Small intestine (tissue), 7 donors: Measurements from ENCODE around the gene ADI1. TPM values are rescaled to one million over a fixed set of nuclear protein-coding genes. Genes with fewer than 3 reads are reported as not detected.

Source experiments
- DNase-seq, 2 donors: peaks; one replicate each; pipeline versions ENCODE4 v3.0.0 to v3.0.0-alpha.2; 2013
- FAIRE-seq: peaks from 2 replicates; lab custom pipeline; 2012; peaks lifted over from hg19 to GRCh38; lab: Jason Lieb, UNC
- H3K27ac ChIP-seq, 3 donors: one replicate each; pipeline ENCODE4 v1.5.1; 2013; ENCODE audit warnings: low read length in 2 of 3, mild to moderate bottlenecking in 2 of 3, control low read depth in 1 of 3, inconsistent platforms in 1 of 3, low read depth in 1 of 3, moderate library complexity in 1 of 3
- H3K27me3 ChIP-seq, 3 donors: one replicate each; pipeline ENCODE4 v1.6.1; 2013; ENCODE audit warnings: low read length in 3 of 3, inconsistent platforms in 1 of 3; ENCODE audit not compliant: control insufficient read depth in 3 of 3, insufficient read depth in 3 of 3
- H3K36me3 ChIP-seq, 3 donors: one replicate each; pipeline ENCODE4 v1.6.1; 2013; ENCODE audit warnings: low read length in 3 of 3, inconsistent platforms in 1 of 3, low read depth in 1 of 3, mild to moderate bottlenecking in 1 of 3, moderate library complexity in 1 of 3; ENCODE audit not compliant: control insufficient read depth in 3 of 3, insufficient read depth in 2 of 3
- H3K4me1 ChIP-seq, 3 donors: one replicate each; pipeline ENCODE4 v1.6.1; 2013; ENCODE audit warnings: low read length in 2 of 3, inconsistent platforms in 1 of 3, low read depth in 1 of 3, mild to moderate bottlenecking in 1 of 3, moderate library complexity in 1 of 3; ENCODE audit not compliant: control insufficient read depth in 3 of 3, insufficient read depth in 2 of 3
- H3K4me3 ChIP-seq, 3 donors: one replicate each; pipeline ENCODE4 v1.5.1; 2013; ENCODE audit warnings: low read length in 3 of 3, control low read depth in 1 of 3, inconsistent platforms in 1 of 3, low read depth in 1 of 3, mild to moderate bottlenecking in 1 of 3, moderate library complexity in 1 of 3
- H3K9me3 ChIP-seq, 2 donors: one replicate each; pipeline ENCODE4 v1.6.1; 2013; ENCODE audit warnings: low read depth in 1 of 2, low read length in 1 of 2; ENCODE audit not compliant: control insufficient read depth in 2 of 2, insufficient read depth in 1 of 2
- WGBS, 3 donors: extraction: QIAGEN DNeasy Blood & Tissue Kit; methylation state at CpG; one replicate each; pipeline ENCODE4 v1.1.7; 2013; 5-methylcytosine and 5-hydroxymethylcytosine counted together
- polyA plus RNA-seq, 4 donors: library from polyadenylated mRNA; stranded (reverse) in 3 of 4; unstranded in 1 of 4; fragments of 200-250 nt in 3 of 4; fragments of 120-200 nt in 1 of 4; gene quantifications; one replicate each; pipeline versions ENCODE4 v1.2.1 to v1.2.3, GENCODE V29; 2013
- donor health status: healthy with polysubstance abuse.
- donor health status: control.
- donor health status: control.
- donor health status: Bipolar disorder and iron deficiency.
- donor health status: healthy.

The ADI1 gene
- polyA plus RNA-seq, 4 donors, result 65.4 to 615 (median 197) TPM

DNA sequence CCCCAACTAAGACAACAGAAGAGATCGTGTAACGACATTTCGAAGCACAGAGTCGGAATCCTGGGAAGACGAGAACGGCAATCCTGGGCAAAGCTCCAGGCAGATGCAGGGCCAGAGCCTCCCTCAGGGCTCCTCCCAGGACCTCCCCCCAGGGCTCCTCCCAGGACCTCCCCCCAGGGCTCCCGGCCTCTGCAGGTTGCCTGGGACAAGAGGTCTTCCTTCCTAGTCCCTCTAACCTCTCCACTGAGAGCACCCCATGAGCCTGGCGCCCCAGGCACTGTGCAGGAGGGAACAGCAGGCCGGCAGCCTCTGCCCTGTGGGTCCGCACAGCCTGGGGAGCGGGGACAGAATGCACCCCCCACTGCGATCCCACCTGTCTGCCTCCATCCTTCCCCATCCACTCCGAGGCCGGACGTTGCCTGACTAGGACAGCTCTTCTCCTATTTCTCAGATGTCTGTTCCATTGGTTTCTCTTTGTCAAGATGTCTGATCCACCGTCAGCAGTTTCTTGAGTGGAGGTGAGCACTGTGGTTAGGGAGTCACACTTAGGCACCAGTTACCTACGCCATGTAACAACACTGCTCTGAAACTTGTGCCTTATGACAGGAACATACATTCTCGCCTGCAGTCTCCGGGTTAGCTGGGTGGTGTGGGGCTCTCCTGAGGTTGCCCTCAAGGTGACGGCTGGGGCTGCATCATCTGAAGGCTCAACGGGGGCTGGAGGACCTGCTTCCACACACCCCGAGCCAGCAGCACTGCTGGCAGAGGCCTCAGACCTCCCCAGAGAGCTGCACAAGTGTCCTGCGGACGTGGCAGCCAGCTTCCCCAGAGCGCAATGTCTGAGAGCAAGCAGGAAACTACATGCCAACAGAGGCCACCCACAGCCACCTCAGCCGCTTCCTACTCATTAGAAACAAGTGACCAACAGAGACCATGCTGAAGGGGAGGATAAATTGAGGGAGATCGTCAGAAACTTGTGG lies 28.9 kb downstream of the ADI1 start:
- DNase-seq, result no peak
- Histone ChIP-seq H3K9me3 (peaks cover 0 to 12% of the 10 kb centered on the region in 2 donors), H3K27me3 (no peaks in the 10 kb centered on the region), H3K36me3 (peaks cover 0 to 5% (median 0%) of the 10 kb centered on the region in 3 donors), H3K4me3 (no peak overlapping the region), H3K27ac (no peak overlapping the region), H3K4me1 (peaks cover 0 to 5% (median 0%) of the 10 kb centered on the region in 3 donors)
- no peak for FAIRE-seq
- WGBS, 3 donors, result 75 to 85% (median 82%) methylated on average over 26 to 27 of the region's 27 CpGs

DNA sequence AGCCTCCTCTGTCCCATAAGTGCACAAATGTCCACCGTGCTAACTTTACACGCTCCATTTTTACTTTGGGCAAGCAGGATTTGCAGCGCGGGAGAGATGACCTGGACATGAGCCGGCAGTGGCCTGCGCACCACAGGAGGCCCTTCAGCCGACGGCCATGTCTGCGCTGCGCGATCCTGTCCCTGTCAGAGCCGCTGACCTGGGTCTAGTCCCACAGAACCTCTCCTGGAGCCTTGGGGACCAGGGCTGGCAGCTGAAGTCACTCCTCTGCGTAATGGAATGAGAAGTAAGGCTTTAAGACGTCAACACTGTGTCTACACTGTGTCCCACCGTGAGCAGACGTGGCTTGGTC lies 29.6 kb downstream of the ADI1 start:
- H3K4me1 ChIP-seq, result peaks cover 0 to 5% (median 0%) of the 10 kb centered on the region in 3 donors
- WGBS, 3 donors, result 94 to 98% (median 98%) methylated on average over 16 of the region's 16 CpGs
- peaks cover 0 to 5% (median 0%) of the 10 kb centered on the region in 3 donors for H3K36me3 ChIP-seq
- DNase-seq, result no peak
- no peak for FAIRE-seq
- H3K4me3 ChIP-seq, result no peak overlapping the region
- no peaks in the 10 kb centered on the region for H3K27me3 ChIP-seq
- H3K27ac ChIP-seq, result no peak overlapping the region
- peaks cover 0 to 12% of the 10 kb centered on the region in 2 donors for H3K9me3 ChIP-seq

DNA sequence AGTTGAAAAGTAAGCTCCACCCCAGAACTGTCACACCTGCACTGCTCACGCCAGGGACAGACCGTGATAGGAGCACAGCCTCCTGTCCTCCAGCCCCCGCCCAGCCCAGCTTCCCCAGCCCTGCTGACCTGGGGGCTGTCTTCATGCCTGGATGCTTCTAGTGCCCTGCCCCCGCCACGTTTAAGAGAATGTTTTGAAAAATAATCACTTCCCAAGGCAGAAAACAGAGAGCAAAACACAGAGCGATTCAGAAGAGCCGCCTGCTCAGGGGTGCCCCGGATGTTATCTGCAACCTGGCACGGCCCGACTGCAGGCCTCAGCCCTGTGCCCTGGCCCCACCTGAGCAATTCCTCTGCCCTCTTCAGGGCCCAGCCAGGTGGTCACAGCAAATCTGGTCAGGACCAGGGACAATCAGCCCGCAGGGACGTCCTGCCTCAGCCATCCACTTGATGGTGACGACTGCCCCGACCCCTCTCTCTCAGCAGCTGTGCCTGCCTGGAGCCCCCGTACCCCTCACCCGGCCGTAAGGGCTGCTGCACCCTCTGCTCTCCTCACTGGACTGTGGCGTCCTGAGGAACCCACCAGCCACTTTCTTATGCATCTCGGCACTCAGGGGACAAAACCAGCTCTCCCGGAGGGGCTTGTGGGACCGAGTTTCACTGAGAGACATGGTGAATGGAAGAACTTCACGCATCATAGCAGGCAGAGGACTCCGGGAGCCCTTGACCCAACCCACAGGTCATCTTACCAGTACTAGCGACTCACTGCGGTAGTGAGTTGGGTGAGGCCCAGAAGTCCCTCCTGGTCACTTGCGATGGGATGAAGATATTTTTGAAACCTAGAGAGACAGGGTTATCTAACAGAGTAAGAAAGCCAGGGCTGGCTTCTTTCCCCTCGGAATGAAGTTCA lies 30.2 kb downstream of the ADI1 start:
- Histone ChIP-seq H3K9me3 (peaks cover 0 to 12% of the 10 kb centered on the region in 2 donors), H3K36me3 (peaks cover 0 to 12% (median 0%) of the 10 kb centered on the region in 3 donors), H3K4me3 (no peak overlapping the region), H3K27ac (no peak overlapping the region), H3K4me1 (peaks cover 0 to 5% (median 0%) of the 10 kb centered on the region in 3 donors), H3K27me3 (no peaks in the 10 kb centered on the region)
- 61 to 70% (median 62%) methylated on average over 27 of the region's 27 CpGs for WGBS, 3 donors
- DNase-seq (peak; percentile 39 to 40), FAIRE-seq (no peak)

DNA sequence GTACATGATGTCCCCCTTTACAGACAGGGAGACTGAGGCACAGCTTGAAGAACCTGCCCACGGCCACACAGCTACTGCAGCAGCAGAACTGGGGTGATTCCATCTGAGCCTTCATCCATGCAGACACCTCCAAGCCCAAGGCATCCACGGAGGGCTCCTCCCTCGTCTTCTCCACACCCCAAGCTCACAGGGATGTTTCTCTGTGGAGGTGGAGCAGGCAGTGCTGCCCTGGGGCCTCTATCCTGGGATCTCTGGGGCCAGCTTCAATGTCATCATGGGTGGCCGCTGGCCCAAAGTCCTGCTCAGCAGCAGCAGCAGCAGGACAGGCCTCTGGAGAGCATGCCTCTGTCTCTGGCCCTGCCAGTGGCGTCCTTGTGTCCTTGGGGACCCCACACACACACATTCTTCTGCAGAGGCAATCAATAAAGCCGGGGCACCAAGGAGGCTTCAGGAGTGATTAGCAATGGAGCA lies 31.2 kb downstream of the ADI1 start:
- peaks cover 0 to 14% (median 0%) of the 10 kb centered on the region in 3 donors for H3K36me3 ChIP-seq
- WGBS, 3 donors, result 65 to 80% (median 73%) methylated on average over 6 of the region's 6 CpGs
- H3K4me3 ChIP-seq, result no peak overlapping the region
- H3K4me1 ChIP-seq, result peaks cover 0 to 12% (median 0%) of the 10 kb centered on the region in 3 donors
- no peaks in the 10 kb centered on the region for H3K27me3 ChIP-seq
- DNase-seq, result no peak
- no peak for FAIRE-seq
- H3K27ac ChIP-seq, result no peak overlapping the region
- peaks cover 0 to 12% of the 10 kb centered on the region in 2 donors for H3K9me3 ChIP-seq

DNA sequence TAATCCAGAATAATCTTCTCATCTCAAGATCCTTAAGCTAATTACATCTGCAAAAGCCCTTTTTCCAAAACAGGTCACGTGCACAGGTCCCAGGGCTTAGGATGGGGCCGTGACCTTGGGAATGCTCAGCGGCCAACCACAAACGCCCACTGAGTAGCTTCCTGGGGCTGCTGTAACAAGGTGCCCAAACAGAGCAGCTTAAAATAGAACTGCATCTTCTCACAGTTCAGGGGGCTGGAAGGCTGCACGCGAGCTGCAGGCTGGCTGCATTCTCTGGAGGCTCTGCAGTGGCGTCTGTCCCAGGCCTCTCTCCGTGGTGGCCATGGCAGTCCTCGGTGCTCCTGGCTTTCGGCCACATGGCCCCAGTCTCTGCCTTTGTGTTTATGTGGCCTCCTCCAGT lies 31.9 kb downstream of the ADI1 start:
- WGBS, 3 donors, result 75 to 91% (median 83%) methylated on average over 10 of the region's 10 CpGs
- peaks cover 0 to 14% (median 0%) of the 10 kb centered on the region in 3 donors for H3K4me1 ChIP-seq
- no peak overlapping the region for H3K4me3 ChIP-seq
- no peaks in the 10 kb centered on the region for H3K27me3 ChIP-seq
- DNase-seq (no peak), FAIRE-seq (no peak)
- no peak overlapping the region for H3K27ac ChIP-seq
- H3K9me3 ChIP-seq, result peaks cover 0 to 12% of the 10 kb centered on the region in 2 donors
- peaks cover 0 to 21% (median 0%) of the 10 kb centered on the region in 3 donors for H3K36me3 ChIP-seq

DNA sequence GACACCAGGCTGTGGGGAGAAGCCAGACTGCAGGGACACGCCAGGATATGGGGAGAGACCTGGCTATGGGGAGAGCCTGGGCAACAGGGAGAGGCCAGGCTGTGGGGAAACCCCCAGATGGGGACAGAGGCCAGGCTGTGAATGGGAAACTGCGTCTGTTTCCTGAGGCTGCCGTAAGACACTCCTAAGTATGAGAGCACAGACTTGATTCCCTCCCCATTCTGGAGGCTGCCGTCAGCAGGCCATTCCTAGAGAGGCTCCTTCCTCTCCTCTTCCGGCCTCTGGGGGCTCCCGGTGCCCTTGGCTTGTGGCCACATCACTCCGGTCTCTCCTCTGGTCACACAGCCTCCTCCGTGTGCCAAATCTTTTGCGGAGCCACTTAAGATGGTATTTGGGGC lies 32.3 kb downstream of the ADI1 start:
- Histone ChIP-seq H3K27me3 (no peaks in the 10 kb centered on the region), H3K4me1 (peaks cover 0 to 14% (median 0%) of the 10 kb centered on the region in 3 donors), H3K36me3 (peaks cover 0 to 25% (median 0%) of the 10 kb centered on the region in 3 donors), H3K9me3 (peaks cover 0 to 12% of the 10 kb centered on the region in 2 donors), H3K4me3 (no peak overlapping the region), H3K27ac (no peak overlapping the region)
- 79 to 90% (median 87%) methylated on average over 9 of the region's 9 CpGs for WGBS, 3 donors
- FAIRE-seq (no peak), DNase-seq (no peak)

DNA sequence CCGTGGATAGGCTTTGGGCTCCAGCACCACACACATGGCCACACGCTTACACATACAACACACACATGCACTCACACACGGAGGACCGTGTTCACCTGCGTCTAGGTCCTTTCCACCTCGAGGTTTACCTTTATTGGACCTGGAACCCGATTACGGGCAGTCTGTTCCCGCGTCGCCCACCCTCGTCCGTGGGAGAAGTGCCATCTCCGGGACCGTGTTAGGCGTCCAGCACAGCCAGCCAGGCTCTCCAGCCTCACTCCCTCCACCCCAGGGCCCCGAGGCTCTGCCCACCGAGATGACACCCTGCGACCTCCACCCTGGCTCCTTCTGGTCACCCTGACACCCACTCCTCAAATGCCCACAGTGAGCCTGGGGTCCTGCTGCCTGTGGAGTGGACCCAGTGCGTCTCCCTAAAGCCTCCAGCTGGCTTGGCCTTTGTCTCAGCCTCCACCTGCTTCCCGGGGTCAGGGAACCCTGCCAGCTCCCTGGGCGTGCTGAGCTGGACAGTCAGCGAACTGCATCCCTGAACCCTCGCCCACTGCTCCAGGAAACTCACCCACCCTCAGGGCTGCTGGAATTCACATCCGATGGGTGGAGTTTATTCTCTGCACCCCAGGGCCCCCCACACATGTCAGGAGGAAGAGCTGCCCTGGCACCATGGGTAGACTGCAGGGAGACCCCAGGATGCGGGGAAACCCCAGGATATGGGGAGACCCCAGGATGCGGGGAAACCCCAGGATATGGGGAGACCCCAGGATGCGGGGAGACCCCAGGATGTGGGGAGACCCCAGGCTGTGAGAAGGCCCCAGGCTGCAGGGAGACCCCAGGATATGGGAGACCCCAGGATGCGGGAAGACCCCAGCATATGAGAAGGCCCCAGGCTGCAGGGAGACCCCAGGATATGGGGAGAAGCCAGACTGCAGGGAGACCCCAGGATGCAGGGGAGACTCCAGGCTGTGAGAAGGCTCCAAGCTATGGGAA lies 33.0 kb downstream of the ADI1 start:
- 90 to 93% (median 91%) methylated on average over 29 of the region's 29 CpGs for WGBS, 3 donors
- Histone ChIP-seq H3K36me3 (peaks cover 0 to 31% (median 0%) of the 10 kb centered on the region in 3 donors), H3K4me3 (no peak overlapping the region), H3K4me1 (peaks cover 0 to 14% (median 0%) of the 10 kb centered on the region in 3 donors), H3K27me3 (no peaks in the 10 kb centered on the region), H3K9me3 (peaks cover 0 to 12% of the 10 kb centered on the region in 2 donors), H3K27ac (no peak overlapping the region)
- FAIRE-seq, result no peak
- DNase-seq, result no peak
